GM12878 (cell line): ENCODE results near the gene CR1L. TPM values are rescaled to one million over a fixed set of nuclear protein-coding genes. Genes with fewer than 3 reads are reported as not detected.
A peak's percentile ranks its signal among the peaks of the same experiment; 100 is the strongest.

Experiments
- ATAC-seq: fragments of 200-7000 bp; cut with Tn5 transposase; 3 replicates; pipeline ENCODE4 v1.9.1; 2020; ENCODE audit warnings: mild to moderate bottlenecking, moderate library complexity
- BruUV-seq: library from RNA; stranded (reverse); fragments of 400-500 nt; replicated peaks from 2 replicates; lab custom pipeline; 2021; lab: Mats Ljungman, UMichigan
- CTCF ChIA-PET: fragments of 300-600 bp; sonication (Branson Sonifier 250); formaldehyde crosslinking; extraction: SDS; loops from one replicate; lab custom pipeline; 2021; ENCODE audit warnings: inconsistent platforms; lab: Yijun Ruan, JAX
- POLR2A ChIA-PET: fragments of 350-600 bp; formaldehyde crosslinking; extraction: SDS; loops from one replicate; lab custom pipeline; 2021; ENCODE audit warnings: inconsistent platforms; lab: Charles Lee
- RAD21 ChIA-PET: fragments of 300-600 bp; sonication (Branson Sonifier 250); formaldehyde crosslinking; loops from one replicate; lab custom pipeline; 2023; ENCODE audit warnings: antibody characterized with exemption; ENCODE audit not compliant: unreplicated experiment; lab: Charles Lee
- SMC1A ChIA-PET: fragments of 300-600 bp; sonication (Branson Sonifier 250); formaldehyde crosslinking; loops from one replicate; lab custom pipeline; 2023; ENCODE audit not compliant: unreplicated experiment, uncharacterized antibody; lab: Charles Lee
- DNase-seq: peaks from one replicate; pipeline ENCODE4 v3.0.0-alpha.2; 2011; ENCODE audit warnings: low read depth, low spot score
- FAIRE-seq: peaks from 3 replicates; lab custom pipeline; 2011; peaks lifted over from hg19 to GRCh38; lab: Jason Lieb, UNC
- H2AFZ ChIP-seq: 2 replicates; pipeline ENCODE4 v1.6.0; 2011; ENCODE audit warnings: low read depth, low read length, control low read depth; ENCODE audit not compliant: control insufficient read depth
- H3K27ac ChIP-seq: 2 replicates; pipeline ENCODE4 v1.5.1; 2011; ENCODE audit warnings: control low read depth; ENCODE audit not compliant: control insufficient read depth, insufficient read depth
- H3K27me3 ChIP-seq, 2 experiments: replicated peaks in 1 of 2; 2 replicates each; pipeline versions ENCODE4 v1.6.0 to v1.6.1; 2011; ENCODE audit warnings: low read length in 1 of 2; ENCODE audit not compliant: control insufficient read depth in 2 of 2, insufficient read depth in 2 of 2
- H3K36me3 ChIP-seq, 2 experiments: 2 replicates each; pipeline ENCODE4 v1.5.1; 2011; ENCODE audit warnings: low read length in 1 of 2; ENCODE audit not compliant: control insufficient read depth in 2 of 2, insufficient read depth in 2 of 2
- H3K4me1 ChIP-seq: 2 replicates; pipeline ENCODE4 v1.6.1; 2011; ENCODE audit warnings: mild to moderate bottlenecking, low read length, moderate library complexity, mixed read lengths; ENCODE audit not compliant: control insufficient read depth, insufficient read depth
- H3K4me2 ChIP-seq: 2 replicates; pipeline ENCODE4 v1.6.0; 2011; ENCODE audit warnings: control low read depth; ENCODE audit not compliant: control insufficient read depth, insufficient read depth
- H3K4me3 ChIP-seq: fragments of 200-600 bp; sonication (generic); 2 replicates; pipeline ENCODE4 v1.5.1; 2016
- H3K79me2 ChIP-seq: 2 replicates; pipeline ENCODE4 v1.6.0; 2011; ENCODE audit warnings: low read length; ENCODE audit not compliant: control insufficient read depth, insufficient read depth
- H3K9ac ChIP-seq: 2 replicates; pipeline ENCODE4 v1.8.0; 2011; ENCODE audit warnings: low read length, control low read depth, mixed read lengths; ENCODE audit not compliant: control insufficient read depth, insufficient read depth
- H3K9me3 ChIP-seq: replicated peaks from 3 replicates; pipeline ENCODE4 v1.5.1; 2011; ENCODE audit warnings: mild to moderate bottlenecking, low read length; ENCODE audit not compliant: control insufficient read depth, insufficient read depth
- H4K20me1 ChIP-seq: 2 replicates; pipeline ENCODE4 v1.6.0; 2011; ENCODE audit not compliant: control insufficient read depth, insufficient read depth
- DPF2 ChIP-seq: fragments of 450-650 bp; IDR thresholded peaks from 2 replicates; pipeline ENCODE4 v1.6.1; 2017; ENCODE audit warnings: mild to moderate bottlenecking
- EP300 ChIP-seq, 2 experiments: fragments of 150-350 bp in 1 of 2; IDR thresholded peaks; 2 replicates each; pipeline ENCODE4 v1.6.1; 2011 to 2012; ENCODE audit warnings: low read depth in 2 of 2, low read length in 2 of 2, borderline replicate concordance in 1 of 2, improper control_type of control experiment in 1 of 2, inconsistent platforms in 1 of 2; ENCODE audit not compliant: control insufficient read depth in 1 of 2
- GABPA ChIP-seq: IDR thresholded peaks from 2 replicates; pipeline ENCODE4 v1.6.1; 2014; ENCODE audit warnings: antibody characterized with exemption, low read depth, mild to moderate bottlenecking, inconsistent platforms
- IRF4 ChIP-seq: IDR thresholded peaks from 2 replicates; pipeline ENCODE4 v1.6.1; 2011; ENCODE audit warnings: low read depth, low read length
- KAT2A ChIP-seq: conservative IDR thresholded peaks from 2 replicates; pipeline ENCODE4 v1.6.1; 2011; ENCODE audit warnings: low read depth, low read length; ENCODE audit not compliant: control insufficient read depth
- PML ChIP-seq: IDR thresholded peaks from 2 replicates; pipeline ENCODE4 v1.6.1; 2012; ENCODE audit warnings: low read length, inconsistent platforms
- POLR2A ChIP-seq: IDR thresholded peaks from 2 replicates; pipeline ENCODE4 v1.6.1; 2011; ENCODE audit warnings: low read depth, mild to moderate bottlenecking, low read length
- RCOR1 ChIP-seq: conservative IDR thresholded peaks from 2 replicates; pipeline ENCODE4 v1.6.1; 2012; ENCODE audit warnings: low read depth, low read length, improper control_type of control experiment
- SIN3A ChIP-seq: IDR thresholded peaks from 2 replicates; pipeline ENCODE4 v1.6.1; 2012; ENCODE audit warnings: low read depth, low read length, improper control_type of control experiment
- SP1 ChIP-seq: IDR thresholded peaks from one replicate; pipeline ENCODE4 v1.6.1; 2011; ENCODE audit warnings: low read depth, low read length
- SUZ12 ChIP-seq: fragments of 200-600 bp; sonication (generic); IDR thresholded peaks from one replicate; pipeline ENCODE4 v1.6.1; 2018; ENCODE audit warnings: antibody characterized with exemption, mild to moderate bottlenecking; ENCODE audit not compliant: unreplicated experiment
- USF2 ChIP-seq: IDR thresholded peaks from 2 replicates; pipeline ENCODE4 v1.6.1; 2011; ENCODE audit warnings: low read depth, low read length, improper control_type of control experiment, borderline replicate concordance
- ZNF274 ChIP-seq: IDR thresholded peaks from one replicate; pipeline ENCODE4 v1.8.0; 2011; ENCODE audit not compliant: insufficient read length, insufficient read depth
- ZNF592 ChIP-seq: fragments of 450-650 bp; IDR thresholded peaks from 2 replicates; pipeline ENCODE4 v1.6.1; 2017; ENCODE audit warnings: mild to moderate bottlenecking, moderate library complexity
- ZNF622 ChIP-seq: fragments of 450-650 bp; IDR thresholded peaks from 2 replicates; pipeline ENCODE4 v1.6.1; 2017; ENCODE audit warnings: mild to moderate bottlenecking, inconsistent platforms
- WGBS: methylation state at CpG from one replicate; pipeline ENCODE4 v1.1.6; 2016; ENCODE audit warnings: low lambda C conversion rate; ENCODE audit not compliant: insufficient replicate concordance, insufficient coverage; ENCODE audit errors: missing lambda C conversion rate; 5-methylcytosine and 5-hydroxymethylcytosine counted together
- in situ Hi-C: fragments of 300-500 bp; cut with MboI; formaldehyde crosslinking; loops from 9 replicates; pipeline ENCODE4 v1.14.3; 2018; ENCODE audit warnings: mixed read lengths
- intact Hi-C: fragments of 100-400 bp; cut with micrococcal nuclease; formaldehyde crosslinking; loops from one replicate; pipeline ENCODE4 v1.14.2; 2022; ENCODE audit not compliant: unreplicated experiment
- polyA plus RNA-seq, 11 experiments: library from polyadenylated mRNA; depleted of rRNA in 4 of 11; unstranded in 6 of 11; stranded (reverse) in 5 of 11; fragments of >200 nt; fragmentation: Nextera tagmentation in 4 of 11; fragmentation: Illumina TruSeq in 1 of 11; extraction: Ambion mirVana in 4 of 11; extraction: Trizol in 1 of 11; gene quantifications; 1 replicate in 1 of 11; 2 replicates in 10 of 11; pipeline versions ENCODE4 v1.2.1 to v1.2.3, GENCODE V29; 2011 to 2016; ENCODE audit warnings: inconsistent platforms in 2 of 11, missing spikeins in 2 of 11, low read depth in 1 of 11
- total RNA-seq, 4 experiments: library from RNA; depleted of rRNA in 3 of 4; stranded (reverse); fragments of >200 nt in 3 of 4; fragmentation: Illumina TruSeq in 1 of 4; extraction: Trizol in 1 of 4; gene quantifications; 2 replicates each; pipeline versions ENCODE4 v1.2.1 to v1.2.3, GENCODE V29; 2013 to 2021
- TF ChIP-seq, protein P1 (sequence below): IDR thresholded peaks from 2 replicates; pipeline ENCODE4 v1.6.1; 2012; ENCODE audit warnings: low read length, inconsistent platforms
- TF ChIP-seq, protein P2 (sequence below): IDR thresholded peaks from 2 replicates; pipeline ENCODE4 v1.6.1; 2011; ENCODE audit warnings: borderline replicate concordance, low read depth, mild to moderate bottlenecking, moderate library complexity, mixed read lengths, low read length; ENCODE audit not compliant: insufficient read depth; ENCODE audit errors: extremely low read length

CR1L gene
- total and polyA plus RNA-seq, 10 of the 15 experiments (the other 5 are each of a cell fraction or from before 2014, with no cell fraction given): 0.11 TPM; not detected in 9

GRCh38 chr1:207751790-207752455 is 107.0 kb downstream of the CR1L start, which contains the start of gene CD46:
TSS of gene CD46 (plus strand) at chr1:207752054. CDS start at chr1:207752213, 159 bp downstream.
- WGBS: 1% methylated on average over 55 of the region's 55 CpGs
- peak within 1 kb of the TSS; percentile 82 for H2AFZ ChIP-seq
- ATAC-seq (peak; percentile 96), DNase-seq (peak; percentile 81), FAIRE-seq (no peak)
- POLR2A ChIA-PET: interaction anchor here (0.7 kb wide), 1 partner anchor 132 kb away, joined by 3 read pairs; no protein-coding TSS in a partner anchor
- CTCF ChIA-PET: interaction anchor here (0.8 to 2.3 kb wide), 5 partner anchors 10 to 124 kb away, joined by 3 to 12 read pairs (median 4); no protein-coding TSS in a partner anchor
- no peaks in the 10 kb centered on the region for H4K20me1 ChIP-seq
- no peaks in the 10 kb centered on the region; the same call in 2 of the 3 replicates for H3K9me3 ChIP-seq
- BruUV-seq: no TSS peak
- H3K4me2 ChIP-seq: peak within 1 kb of the TSS; percentile 83
- no peaks in the 10 kb centered on the region for H3K27me3 ChIP-seq
- no peaks in the 10 kb centered on the region for H3K36me3 ChIP-seq
- intact Hi-C loops (no loop called here), in situ Hi-C loops (no loop called here)
- RAD21 ChIA-PET: no interaction called here
- H3K79me2 ChIP-seq: peaks cover 55% of the 10 kb centered on the region
- H3K4me3 ChIP-seq: peak within 1 kb of the TSS; percentile 84
- peak within 1 kb of the TSS; percentile 84 for H3K9ac ChIP-seq
- peak within 1 kb of the TSS; percentile 86 for H3K27ac ChIP-seq
- H3K4me1 ChIP-seq: peaks cover 11% of the 10 kb centered on the region
- SMC1A ChIA-PET: interaction anchor here (0.9 to 2.4 kb wide), 3 partner anchors 45 to 211 kb away, joined by 3 to 6 read pairs (median 5); no protein-coding TSS in a partner anchor
- TF ChIP-seq ZNF274 (no peak), GABPA (peak; percentile 69), ZNF622 (no peak), PML (peak; percentile 69; the same call in 1 of the 2 replicates), EP300 (IDR thresholded peaks at IDR 0.05; ENCODE audit: borderline replicate concordance in 1 of 2, control insufficient read depth in 1 of 2, low read depth in 2 of 2, low read length in 2 of 2) (no peak), POLR2A (peak; percentile 81), USF2 (peak; percentile 81), SP1 (peak; percentile 79), KAT2A (no peak), SIN3A (peak; percentile 72; the same call in 1 of the 2 replicates), ZNF592 (no peak), RCOR1 (no peak), DPF2 (0 out of 2 replicates have a peak, but pooled peaks have one; percentile 17), IRF4 (no peak), SUZ12 (no peak)
- TF ChIP-seq, protein P1, sequence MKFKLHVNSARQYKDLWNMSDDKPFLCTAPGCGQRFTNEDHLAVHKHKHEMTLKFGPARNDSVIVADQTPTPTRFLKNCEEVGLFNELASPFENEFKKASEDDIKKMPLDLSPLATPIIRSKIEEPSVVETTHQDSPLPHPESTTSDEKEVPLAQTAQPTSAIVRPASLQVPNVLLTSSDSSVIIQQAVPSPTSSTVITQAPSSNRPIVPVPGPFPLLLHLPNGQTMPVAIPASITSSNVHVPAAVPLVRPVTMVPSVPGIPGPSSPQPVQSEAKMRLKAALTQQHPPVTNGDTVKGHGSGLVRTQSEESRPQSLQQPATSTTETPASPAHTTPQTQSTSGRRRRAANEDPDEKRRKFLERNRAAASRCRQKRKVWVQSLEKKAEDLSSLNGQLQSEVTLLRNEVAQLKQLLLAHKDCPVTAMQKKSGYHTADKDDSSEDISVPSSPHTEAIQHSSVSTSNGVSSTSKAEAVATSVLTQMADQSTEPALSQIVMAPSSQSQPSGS: no peak
- TF ChIP-seq, protein P2, sequence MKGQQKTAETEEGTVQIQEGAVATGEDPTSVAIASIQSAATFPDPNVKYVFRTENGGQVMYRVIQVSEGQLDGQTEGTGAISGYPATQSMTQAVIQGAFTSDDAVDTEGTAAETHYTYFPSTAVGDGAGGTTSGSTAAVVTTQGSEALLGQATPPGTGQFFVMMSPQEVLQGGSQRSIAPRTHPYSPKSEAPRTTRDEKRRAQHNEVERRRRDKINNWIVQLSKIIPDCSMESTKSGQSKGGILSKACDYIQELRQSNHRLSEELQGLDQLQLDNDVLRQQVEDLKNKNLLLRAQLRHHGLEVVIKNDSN: peak; percentile 93
